Activated CD8-positive, alpha-beta memory T cell treated with anti-CD3 and anti-CD28 coated beads for 48 hours (primary cell): Measurements from ENCODE around the gene IQGAP3.

Source experiments
- DNase-seq, 3 experiments: peaks; one replicate each; pipeline ENCODE4 v3.0.0-alpha.2; 2020; ENCODE audit warnings: low read depth in 2 of 3, low spot score in 2 of 3

Gene IQGAP3

DNA sequence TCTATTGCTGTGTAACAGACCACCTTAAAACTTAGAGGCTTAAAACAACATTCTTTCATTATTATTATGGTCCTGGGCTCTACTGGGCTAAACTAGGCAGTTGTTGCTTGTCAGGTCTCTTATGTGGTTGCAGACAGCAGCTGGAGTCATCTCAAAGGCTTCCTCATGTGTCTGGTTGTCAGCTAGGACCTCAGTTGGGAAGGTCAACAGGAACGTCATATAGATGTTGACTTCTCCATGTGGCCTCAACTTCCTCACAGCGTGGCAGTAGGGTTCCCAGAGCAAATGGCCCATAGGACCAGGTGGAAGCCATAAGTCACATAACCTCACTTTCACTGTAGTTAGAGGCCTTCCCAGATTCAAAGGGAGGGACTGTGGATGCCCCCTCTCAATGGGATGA is 56.4 kb downstream of the IQGAP3 start:
- no peak for DNase-seq

DNA sequence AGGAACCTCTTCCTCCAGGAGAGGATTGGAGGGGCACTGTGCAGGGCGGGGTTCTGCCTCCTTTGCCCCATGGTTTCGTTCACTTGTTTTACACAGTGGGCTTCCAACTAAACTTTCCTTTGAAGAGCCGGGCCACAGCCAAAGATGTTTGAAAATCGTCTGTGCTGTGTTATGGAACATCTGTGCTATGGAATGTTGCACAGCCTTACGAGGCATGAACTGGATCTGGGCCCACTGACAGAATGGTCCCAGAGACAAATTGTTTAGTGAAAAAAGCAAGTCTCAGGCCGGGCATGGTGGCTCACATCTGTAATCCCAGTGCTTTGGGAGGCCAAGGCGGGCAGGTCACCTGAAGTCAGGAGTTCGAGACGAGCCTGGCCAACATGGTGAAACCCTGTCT is 59.2 kb downstream of the IQGAP3 start:
- no peak for DNase-seq

DNA sequence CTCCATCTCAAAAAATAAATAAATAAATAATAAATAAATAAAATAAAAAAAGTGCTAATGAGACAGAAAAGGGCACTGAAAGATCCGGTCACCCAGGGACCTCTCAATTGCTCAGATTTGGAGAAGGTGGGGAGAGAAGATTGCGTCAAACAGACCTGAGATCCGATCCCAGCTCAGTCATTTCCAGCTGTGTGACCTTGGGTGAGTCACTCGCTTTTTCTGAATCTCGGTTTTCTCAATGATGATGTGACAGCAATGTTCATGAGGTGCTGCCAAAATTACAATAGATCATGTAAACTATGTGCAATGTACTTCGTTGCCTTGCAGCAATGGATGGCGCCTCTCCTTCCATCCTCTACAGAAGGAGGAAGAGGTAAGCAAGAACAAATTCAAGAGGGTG is 60.7 kb downstream of the IQGAP3 start:
- no peak for DNase-seq

DNA sequence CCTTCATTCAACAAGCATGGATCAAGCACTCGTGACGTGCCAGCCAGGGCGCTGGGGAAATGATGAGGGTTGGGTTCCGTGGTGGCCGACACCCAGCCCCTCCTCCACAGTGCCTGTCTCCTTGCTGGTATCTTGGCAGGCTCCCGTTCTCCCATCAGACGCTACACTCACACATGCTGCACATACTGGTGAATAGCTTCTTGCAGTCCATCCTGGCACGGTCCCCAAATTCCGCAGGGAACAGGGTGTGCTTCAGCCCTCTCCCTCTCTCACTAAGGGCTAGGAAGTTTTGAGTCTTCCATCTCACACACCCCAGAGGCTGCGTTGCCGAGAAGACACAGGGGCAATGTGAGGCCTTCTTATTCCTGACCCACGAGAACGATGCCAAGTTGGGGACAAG is 61.7 kb downstream of the IQGAP3 start:
- DNase-seq = no peak

DNA sequence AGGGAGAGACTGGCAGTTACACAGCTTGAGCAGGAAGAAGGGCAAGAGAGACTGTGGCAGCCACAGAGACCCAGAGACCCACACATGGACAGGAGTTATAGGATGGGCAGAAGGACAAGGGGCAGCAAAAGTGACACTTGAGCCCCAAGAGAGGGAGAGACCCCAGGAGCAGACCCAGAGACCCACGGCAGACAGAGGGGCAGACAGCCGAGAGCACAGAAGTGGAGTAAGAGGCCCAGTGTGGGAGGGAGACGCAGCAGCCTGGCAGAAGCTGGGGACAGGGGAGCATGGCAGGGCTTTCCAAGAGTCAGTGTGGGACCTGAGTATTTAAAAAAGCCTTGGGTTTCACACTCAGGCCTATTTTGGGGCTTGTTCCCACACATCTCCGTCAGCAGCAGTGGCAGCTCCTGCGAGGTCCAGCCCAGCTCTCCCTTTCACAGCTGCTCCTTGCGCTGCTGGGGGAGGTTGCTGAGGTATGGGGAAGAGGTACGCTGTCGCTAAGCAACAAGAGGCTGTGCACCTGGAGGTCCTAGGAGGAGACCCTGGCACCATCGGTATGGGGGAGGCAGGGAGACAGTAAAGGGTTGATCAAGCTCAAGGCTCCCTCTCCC is 62.8 kb downstream of the IQGAP3 start:
- DNase-seq = no peak

DNA sequence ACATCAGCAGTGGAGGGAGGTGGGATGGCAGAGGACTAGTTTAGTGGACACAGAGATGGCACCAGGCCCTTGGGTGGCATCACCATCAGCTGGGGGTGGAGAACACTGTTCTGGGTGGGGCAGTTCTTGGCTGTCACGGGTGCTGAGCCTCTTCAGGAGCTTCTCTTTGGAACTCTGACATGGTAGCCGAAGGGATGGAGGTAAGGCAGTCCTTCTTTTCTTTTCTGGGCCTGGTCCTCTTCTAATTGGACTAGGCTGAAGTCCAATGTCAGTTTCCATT is 63.5 kb downstream of the IQGAP3 start:
- no peak for DNase-seq

DNA sequence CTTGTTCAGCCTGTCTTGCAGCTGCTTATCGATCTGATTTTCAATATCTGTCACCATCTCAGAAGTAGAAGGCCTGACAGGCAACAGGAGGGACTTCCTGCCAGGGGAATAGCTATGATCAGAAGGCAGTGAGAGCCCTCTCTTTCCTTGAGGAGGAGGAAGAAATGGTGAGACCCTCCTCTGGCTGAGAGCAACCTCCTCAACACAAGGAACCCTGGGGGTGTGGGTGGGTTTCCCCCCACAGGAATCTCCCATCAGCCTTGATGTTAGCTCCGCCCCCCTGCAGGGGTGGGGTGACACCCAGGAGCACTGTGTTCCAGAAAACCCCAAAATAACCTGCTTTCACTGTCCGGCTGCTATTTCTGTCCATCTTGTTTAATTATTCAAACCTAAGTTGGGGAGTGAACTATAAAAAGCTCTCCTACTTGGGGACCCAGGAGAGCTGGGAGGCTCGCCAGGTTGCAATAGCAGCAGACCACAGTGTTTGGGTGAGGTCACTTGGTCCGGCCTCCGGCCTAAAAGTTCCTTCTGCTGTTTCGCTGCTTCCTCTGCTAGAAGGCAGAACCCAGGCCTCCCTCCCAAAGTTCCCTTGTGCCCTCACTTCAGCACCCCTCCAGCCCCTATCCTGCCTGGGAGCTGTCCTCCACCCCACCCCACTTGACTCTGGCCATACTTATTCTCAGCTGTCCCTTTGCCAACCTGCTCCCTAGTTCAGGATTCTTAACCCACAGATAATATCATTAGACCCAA is 64.0 kb downstream of the IQGAP3 start:
- no peak for DNase-seq

DNA sequence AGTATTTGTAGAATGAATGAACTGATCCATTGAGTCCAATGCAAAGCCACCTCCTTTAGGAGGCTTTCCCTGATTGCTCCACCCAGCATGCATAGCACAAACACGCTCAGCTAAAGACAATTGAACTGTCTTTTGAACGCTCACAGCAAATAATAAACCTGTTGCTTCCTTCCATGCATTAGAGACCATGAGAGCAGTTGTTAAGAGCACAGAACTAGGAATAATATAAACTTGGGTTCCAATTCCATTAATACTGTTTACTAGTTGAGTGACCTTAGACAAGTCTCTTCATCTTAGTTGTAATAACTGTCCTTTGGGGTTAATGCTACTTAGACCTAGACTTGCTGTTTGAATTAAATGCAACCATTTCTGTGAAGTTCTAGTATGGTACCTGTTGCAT is 65.9 kb downstream of the IQGAP3 start:
- DNase-seq = no peak

DNA sequence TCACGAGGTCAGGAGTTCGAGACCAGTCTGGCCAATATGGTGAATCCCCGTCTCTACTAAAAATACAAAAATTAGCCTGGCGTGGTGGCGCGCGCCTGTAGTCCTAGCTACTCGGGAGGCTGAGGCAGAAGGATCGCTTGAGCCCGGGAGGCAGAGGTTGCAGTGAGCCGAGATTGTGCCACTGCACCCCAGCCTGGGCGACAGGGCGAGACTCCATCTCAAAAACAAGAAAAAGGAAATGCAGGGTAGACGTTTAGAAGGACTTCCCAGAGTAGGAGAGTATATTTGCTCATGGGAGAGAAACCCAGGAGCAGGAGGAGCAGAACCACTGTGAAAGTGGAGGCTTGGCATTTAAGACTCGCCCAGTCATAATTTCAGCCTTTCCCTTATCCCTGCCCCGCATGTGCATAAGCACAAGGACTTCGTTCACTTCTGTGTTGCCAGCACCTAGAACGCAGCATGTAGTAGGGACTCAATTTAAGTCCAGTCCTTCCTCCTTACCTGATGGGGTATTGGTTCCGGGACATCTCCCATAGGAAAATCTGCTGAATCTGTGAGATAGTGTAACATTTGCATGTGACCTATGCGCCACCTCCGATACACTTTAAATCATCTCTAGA is 66.6 kb downstream of the IQGAP3 start:
- DNase-seq = no peak

DNA sequence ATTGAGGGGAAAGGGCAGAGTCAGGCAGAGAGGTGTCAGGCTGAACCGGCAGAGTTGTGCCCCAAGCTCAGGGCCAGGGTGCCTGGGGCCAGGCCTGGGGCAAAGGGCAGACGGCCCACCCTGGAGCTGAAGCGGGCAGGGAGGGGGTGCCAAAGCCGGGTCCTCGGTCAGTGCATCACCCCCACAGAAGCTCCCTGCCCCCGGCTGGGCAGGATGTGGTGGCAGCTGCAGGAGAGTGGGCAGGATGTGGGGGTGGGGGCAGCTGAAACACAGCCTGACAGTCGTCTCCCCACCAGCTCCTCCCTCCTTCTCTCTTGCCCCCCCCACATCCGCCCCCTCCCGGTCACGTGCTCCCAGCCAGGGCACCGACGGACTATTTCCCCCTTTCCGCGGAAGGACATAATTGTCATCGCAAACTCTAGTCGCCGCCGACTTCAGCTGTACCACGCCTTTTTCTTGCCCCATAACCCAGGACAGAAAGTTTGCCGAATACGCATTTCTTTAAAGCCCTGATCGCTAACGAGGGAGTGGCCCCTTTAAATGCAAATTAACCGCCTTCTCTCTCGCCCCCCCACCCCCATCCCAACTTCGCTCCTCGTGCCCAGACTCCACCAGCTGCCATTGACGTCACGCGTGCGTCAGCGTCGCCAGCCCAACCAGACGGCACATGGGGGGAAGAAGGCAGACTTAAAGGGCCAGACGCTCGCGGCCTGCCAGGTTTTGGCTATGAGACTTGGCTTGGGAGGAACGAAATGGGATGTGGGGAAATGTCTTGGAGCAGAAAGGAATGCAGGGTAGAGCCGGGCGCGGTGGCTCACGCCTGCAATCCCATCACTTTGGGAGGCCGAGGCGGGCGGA is 67.3 kb downstream of the IQGAP3 start:
- peak; percentile 86 to 97 (median 88) for DNase-seq

DNA sequence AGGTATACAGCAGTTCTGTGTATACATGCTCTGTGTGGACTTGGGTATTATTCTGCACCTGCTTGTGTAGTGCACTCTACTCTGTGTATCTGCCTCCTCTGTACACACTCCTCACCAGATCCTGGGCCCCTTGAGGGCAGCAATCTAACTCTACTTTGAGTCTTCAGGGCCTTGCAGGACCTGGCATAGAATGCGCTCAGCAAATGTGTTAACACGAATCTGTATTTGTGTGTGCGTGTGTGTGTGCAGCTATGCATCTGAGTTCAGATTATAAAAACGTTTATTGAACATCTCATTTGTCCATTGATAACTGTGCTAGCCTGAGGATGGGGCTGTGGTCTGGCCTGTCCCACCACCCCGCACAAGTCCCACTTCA is 67.9 kb downstream of the IQGAP3 start:
- no peak for DNase-seq

DNA sequence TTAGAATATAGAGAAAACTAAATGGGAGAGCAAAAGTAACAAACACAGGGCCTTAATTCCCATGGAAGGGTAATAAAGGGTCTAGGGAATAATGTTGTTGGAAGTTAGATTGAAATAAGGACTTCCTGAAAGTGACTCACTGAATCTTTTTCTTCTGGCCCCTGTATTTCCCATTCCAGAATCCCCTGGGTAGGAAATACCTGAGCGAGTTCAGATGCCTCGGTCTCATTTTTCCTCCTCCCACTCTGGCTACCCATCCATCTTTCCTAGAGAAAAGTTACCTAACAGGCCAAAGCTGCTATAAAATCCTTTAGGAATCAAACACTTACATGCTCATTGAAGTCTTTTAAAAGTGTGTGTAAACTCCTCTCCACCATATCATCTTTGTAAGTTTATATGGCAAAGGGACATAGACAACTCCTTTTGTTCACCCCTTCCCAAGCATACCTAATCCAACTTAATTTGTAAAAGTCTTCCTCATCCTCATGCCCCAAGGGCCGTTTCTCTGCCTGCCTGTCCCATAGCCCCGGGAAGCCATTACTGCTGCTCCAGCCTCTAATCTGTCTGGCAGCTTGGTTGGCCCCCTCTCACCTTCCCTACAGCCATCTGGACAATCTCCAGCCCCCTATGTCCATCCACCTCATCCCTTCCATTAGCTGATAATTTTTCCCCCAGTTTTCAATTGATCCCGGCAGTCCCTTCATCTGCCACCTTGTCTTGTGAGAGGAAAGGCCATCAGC is 68.5 kb downstream of the IQGAP3 start:
- DNase-seq = no peak

DNA sequence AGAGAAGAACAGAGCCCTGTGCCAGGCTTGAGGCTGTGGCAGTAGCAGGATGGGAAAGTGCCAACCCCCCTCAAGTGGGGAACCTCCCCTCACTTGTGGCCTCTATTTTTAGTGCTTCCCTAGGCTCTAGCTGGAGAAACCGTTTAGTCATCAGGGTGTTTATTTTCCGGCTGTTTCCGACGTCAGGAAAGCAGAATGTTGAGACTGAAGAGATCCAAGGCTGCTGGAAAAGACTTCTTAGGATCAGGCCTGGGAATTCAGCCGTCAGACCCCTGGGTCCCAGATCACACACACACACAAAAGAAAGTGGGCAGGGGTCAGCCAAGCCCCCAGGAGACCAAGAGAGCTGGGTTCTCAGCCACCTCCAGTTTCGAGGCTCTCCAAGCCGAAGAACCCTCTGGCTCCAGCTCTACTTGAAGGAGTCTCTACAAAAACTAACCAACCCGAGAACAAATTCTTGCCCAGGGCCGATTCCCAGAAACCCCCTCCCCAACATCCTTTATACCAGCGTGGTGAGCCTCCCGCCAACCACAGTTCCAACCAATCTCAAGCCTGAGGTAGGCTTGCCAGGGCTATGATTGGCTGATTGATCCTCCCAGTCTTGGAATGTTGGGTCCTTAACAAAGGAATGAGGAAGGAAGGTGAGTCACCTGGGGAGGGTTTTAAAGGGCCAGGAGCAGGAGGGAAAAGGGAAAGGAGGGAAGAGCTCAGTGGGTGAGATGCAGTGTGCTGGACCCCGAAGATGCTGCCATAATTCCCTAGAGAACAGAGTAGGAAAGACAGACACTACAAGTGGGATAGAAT is 69.3 kb downstream of the IQGAP3 start:
- no peak for DNase-seq

DNA sequence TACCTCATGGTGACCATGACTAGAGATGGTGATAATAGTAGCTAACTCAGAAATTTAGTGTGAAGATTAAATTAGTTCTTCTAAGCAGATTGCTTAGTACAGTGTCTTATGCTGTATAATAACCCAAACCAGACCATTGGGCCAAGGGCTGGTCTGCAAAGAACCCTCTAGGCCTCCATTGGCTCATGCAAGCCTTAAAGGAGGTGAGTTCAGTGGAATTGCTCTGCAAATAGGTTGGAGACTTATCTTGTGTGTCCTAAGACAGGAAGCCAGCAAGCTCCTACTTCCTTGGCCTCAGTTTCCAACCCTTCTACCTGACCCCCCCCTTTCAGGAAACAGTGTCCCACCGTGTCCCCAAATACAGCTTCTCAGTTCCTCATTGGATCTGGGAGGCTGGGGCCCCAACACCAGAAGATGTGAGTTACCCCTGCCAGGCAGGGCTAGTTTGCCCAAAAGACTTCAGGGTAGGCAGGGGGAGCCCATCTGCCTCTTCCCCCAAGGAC is 69.9 kb downstream of the IQGAP3 start:
- DNase-seq = no peak

DNA sequence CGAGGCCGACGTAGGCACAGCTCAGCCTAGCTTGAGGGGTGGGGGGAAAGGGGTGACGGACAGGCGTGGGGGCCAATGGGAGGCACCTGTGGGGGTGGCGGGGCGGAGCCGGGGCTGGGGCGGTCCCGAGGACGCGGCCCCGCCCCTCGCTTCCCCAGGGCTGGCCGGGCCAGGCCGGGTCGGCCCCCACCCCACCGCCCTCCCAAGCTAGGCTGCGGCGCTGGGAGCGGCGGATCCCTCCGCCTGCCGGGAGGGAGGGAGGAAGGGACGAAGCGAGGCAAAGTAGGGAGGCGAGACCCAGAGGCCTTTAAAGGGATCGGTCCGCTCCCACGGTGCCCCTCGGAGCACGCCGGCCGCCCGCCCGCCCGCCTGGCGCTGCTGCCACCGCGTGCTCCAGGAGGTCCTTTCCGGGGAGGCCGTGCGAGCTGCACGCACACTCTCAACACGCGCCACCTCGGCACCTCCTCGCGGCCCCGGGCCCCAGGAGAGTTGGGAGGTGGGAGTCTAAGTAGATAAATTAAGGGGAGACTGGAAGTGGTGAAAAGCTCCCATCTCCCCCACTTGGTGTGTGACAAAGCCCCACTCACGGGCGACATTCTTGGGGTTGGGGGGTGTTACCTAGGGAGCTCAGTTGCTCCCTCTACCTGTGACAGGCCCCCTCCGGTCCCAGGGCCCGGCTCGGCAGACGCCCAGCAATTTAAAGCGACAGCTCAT is 71.4 kb downstream of the IQGAP3 start:
- DNase-seq = peak; percentile 90 to 91 (median 91)

DNA sequence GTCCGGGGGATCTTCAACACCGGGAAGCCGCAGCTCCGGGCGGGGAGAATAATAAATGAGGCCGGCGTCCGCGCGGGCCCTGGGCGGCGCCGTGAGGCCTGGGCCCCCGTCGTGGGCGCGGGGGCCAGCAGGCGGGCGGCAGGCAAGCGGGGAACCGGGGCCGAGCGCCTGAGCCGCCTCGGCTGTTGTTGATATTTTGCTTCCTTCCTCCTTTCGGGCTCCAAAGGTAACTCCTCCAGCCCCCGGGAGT is 71.9 kb downstream of the IQGAP3 start, which contains the start of gene MEF2D:
Gene MEF2D, minus strand, starts transcription at position 233 of the 250 bp plus-strand sequence. CDS start 17,483 bp downstream, outside the sequence.
- DNase-seq = no peak

DNA sequence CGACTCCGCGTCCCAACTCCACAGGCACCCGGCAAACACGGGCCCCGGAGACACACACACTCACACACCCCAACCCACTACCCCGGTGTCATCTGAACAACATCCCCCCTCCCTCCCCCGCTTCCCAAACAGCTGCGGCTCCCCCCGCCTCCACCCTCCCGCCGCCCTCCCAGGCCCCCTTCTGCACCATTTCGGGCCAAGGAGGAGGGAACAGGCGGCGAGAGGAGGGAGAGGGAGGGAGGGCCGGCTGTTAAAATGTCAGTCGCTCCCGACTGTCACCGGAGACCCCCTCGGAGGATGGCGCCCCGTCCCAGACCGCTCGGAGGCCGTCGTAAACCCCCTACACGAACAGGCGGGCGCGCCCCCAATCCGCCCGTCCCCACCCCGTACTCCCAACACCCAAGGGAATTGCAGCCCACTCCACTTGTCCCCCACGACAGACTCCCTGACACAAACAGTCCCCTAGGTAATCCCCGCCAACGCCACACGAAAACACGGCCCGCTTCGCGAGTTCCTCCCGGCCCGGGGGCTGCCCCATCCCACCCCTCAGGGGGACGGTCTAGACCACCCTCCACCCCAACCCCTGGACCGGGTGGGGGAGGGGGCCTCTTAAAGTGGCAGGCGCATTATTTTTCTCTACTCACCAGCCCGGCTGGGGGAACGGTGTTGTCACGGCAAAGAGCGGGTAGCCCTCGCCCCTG is 72.4 kb downstream of the IQGAP3 start:
- DNase-seq = no peak

DNA sequence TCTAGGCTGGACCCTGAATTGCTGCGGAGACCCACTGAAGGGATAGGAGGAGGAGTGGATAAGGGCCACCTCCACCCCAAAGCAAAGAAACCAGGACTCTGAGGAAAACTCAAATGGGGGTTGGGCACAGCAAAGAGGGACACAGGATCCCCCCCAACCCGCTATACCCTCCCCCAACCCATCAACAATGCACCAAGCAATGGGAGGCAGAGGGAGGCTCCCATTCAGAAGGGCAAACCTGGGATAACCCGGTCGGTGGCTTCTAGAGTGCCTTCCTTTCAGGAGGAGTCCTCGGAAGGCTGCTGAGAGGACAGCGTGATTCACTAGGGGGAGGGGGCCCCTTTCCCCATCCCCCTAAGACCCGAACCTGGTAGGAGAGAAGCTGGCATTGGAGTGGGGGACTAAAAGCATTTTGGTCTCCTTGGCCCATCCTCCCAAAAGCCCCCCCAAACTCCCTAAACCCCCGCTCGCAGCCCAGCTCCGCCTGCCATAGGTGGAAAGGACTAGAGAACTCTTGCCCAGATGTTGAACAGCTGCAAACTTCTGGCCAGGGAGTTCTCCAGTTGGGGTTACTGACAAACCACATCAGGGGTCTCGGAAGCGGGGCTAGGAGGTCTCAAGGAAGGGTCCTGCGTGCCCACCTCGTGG is 73.0 kb downstream of the IQGAP3 start:
- no peak for DNase-seq
